Hepatocyte (in vitro differentiated cells): Measurements from ENCODE around the gene TNK2. TPM values are rescaled to one million over a fixed set of nuclear protein-coding genes. Genes with fewer than 3 reads are reported as not detected.
"Not testable (repeated sequence)": the region's sequence is repeated elsewhere in the genome, so short reads cannot be mapped to it uniquely, and the experiment has no call there.

Experiments used
- DNase-seq: peaks from one replicate; pipeline ENCODE4 v3.0.0-alpha.2; 2016; ENCODE audit warnings: low spot score
- H2AFZ ChIP-seq: fragments of 200-600 bp; sonication (generic); 2 replicates; pipeline ENCODE4 v1.6.0; 2016; ENCODE audit warnings: antibody characterized with exemption, mild to moderate bottlenecking
- H3K27ac ChIP-seq: fragments of 200-600 bp; sonication (generic); 2 replicates; pipeline ENCODE4 v1.5.1; 2016; ENCODE audit warnings: mild to moderate bottlenecking
- H3K27me3 ChIP-seq: fragments of 200-600 bp; sonication (generic); 2 replicates; pipeline ENCODE4 v1.6.1; 2016
- H3K36me3 ChIP-seq: fragments of 200-600 bp; sonication (generic); replicated peaks from 2 replicates; pipeline ENCODE4 v1.5.1; 2016; ENCODE audit warnings: low read depth; ENCODE audit not compliant: insufficient read depth
- H3K4me1 ChIP-seq: fragments of 200-600 bp; sonication (generic); 2 replicates; pipeline ENCODE4 v1.5.1; 2016; ENCODE audit warnings: mild to moderate bottlenecking, moderate library complexity; ENCODE audit not compliant: insufficient read depth
- H3K4me2 ChIP-seq: fragments of 200-600 bp; sonication (generic); 2 replicates; pipeline ENCODE4 v1.6.0; 2016
- H3K4me3 ChIP-seq: fragments of 200-600 bp; sonication (generic); 2 replicates; pipeline ENCODE4 v1.5.1; 2016; ENCODE audit warnings: mild to moderate bottlenecking
- H3K79me2 ChIP-seq: fragments of 200-600 bp; sonication (generic); 2 replicates; pipeline ENCODE4 v1.6.0; 2017; ENCODE audit warnings: mild to moderate bottlenecking
- H3K9me2 ChIP-seq: fragments of 200-600 bp; sonication (generic); replicated peaks from 2 replicates; pipeline ENCODE4 v1.6.0; 2017; ENCODE audit warnings: mild to moderate bottlenecking; ENCODE audit not compliant: insufficient read depth
- H3K9me3 ChIP-seq: fragments of 200-600 bp; sonication (generic); 2 replicates; pipeline ENCODE4 v1.5.1; 2016; ENCODE audit warnings: low read depth, mild to moderate bottlenecking
- H4K20me1 ChIP-seq: fragments of 200-600 bp; sonication (generic); 2 replicates; pipeline ENCODE4 v1.6.0; 2016; ENCODE audit warnings: mild to moderate bottlenecking; ENCODE audit not compliant: insufficient read depth, poor library complexity, severe bottlenecking
- CTCF ChIP-seq: fragments of 200-600 bp; sonication (generic); IDR thresholded peaks from 2 replicates; pipeline ENCODE4 v1.5.1; 2016; ENCODE audit warnings: antibody characterized with exemption, mild to moderate bottlenecking; ENCODE audit not compliant: poor library complexity
- EZH2 ChIP-seq: fragments of 200-600 bp; sonication (generic); IDR thresholded peaks from 2 replicates; pipeline ENCODE4 v1.6.1; 2016; ENCODE audit warnings: antibody characterized with exemption, mild to moderate bottlenecking, borderline replicate concordance
- EZH2phosphoT487 ChIP-seq: fragments of 200-600 bp; sonication (generic); IDR thresholded peaks from one replicate; pipeline ENCODE4 v1.6.1; 2018; ENCODE audit warnings: antibody characterized with exemption, mild to moderate bottlenecking, low read depth, moderate library complexity; ENCODE audit not compliant: unreplicated experiment, severe bottlenecking
- WGBS: methylation state at CpG from one replicate; pipeline ENCODE4 v1.1.6; 2016; ENCODE audit warnings: low lambda C conversion rate; ENCODE audit errors: missing lambda C conversion rate; 5-methylcytosine and 5-hydroxymethylcytosine counted together
- polyA plus RNA-seq: library from polyadenylated mRNA; unstranded; fragments of >200 nt; fragmentation: Nextera tagmentation; extraction: Ambion mirVana; gene quantifications from 2 replicates; pipeline ENCODE4 v1.2.1, GENCODE V29; 2016
- total RNA-seq: library from RNA; depleted of rRNA; stranded (reverse); fragments of >200 nt; gene quantifications from 2 replicates; pipeline ENCODE4 v1.2.3, GENCODE V29; 2014

The TNK2 gene
- total and polyA plus RNA-seq, 2 experiments from 2014 or later: 5.9 to 11.6 TPM

DNA sequence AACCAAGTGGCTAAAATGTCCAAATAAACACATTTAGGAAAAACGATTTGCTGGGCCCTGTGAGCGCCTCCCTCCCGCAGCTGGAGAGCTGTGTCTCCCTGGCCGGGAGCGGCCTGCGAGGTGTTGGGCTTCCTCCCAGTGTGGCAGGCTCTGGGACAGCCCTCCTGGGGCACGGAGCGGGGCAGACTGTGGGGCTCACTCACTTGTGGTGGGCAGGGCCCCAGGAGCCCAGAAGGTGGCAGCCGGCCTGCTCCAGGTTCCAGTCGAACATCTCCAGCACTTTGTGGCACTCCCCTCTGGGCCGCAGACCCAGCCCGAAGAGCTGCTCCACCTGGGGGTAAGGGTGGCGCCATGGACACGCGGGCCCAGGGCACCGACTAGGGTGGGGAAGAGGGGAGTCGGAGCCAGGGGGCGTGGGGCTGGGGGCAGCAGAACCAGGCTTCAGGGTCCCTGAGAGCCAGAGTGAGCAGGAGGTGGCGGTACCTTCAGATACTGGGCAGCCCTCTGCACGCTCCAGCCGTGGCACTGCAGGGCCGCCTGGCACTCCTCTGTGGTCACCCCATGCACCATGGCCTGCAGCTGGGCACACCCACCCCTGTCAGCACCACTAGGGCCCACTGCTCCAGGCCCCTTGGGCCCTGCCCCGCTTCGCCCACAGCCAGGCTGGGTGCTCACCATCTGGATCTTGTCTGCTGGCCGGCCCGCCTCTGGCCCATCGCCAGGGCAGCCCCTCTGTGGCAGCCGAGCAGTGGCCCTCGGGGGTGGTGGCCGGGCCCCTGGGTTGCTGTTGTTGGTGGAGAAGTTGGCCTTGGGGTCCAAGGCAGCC, 41.5 kb downstream of the TNK2 start:
- Histone ChIP-seq H3K9me3 (no peaks in the 10 kb centered on the region), H3K27me3 (no peaks in the 10 kb centered on the region), H4K20me1 (no peaks in the 10 kb centered on the region), H3K9me2 (no peaks in the 10 kb centered on the region), H3K4me1 (no peaks in the 10 kb centered on the region), H3K4me2 (no peak overlapping the region), H3K4me3 (no peak overlapping the region), H3K27ac (no peak overlapping the region), H3K36me3 (no peaks in the 10 kb centered on the region), H3K79me2 (no peaks in the 10 kb centered on the region), H2AFZ (no peak overlapping the region)
- no peak for DNase-seq
- 95% methylated on average over 22 of the region's 30 CpGs for WGBS
- no peak for TF ChIP-seq EZH2phosphoT487
- no peak for TF ChIP-seq CTCF
- no peak for TF ChIP-seq EZH2

DNA sequence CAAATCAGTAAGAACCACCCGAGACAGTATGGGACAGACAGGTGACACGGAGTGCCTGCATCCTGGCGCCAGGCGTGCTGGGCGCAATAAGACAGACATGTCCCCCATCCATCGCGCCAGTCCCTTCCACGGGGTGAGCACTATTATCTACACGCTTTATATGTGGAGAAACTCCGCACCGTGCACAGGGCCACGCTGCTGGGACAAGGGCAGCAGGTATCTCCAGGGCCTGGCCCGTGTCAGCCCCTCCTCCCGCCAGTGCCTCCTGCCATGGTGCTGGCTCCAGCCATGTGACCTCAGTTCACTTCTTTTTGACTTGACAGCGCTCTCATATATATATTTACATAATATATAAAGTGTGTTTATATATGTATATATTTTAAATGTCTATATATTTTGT, 42.6 kb downstream of the TNK2 start:
- Histone ChIP-seq H4K20me1 (no peaks in the 10 kb centered on the region), H3K4me1 (no peaks in the 10 kb centered on the region), H3K4me2 (no peak overlapping the region), H3K79me2 (no peaks in the 10 kb centered on the region), H3K27ac (no peak overlapping the region), H3K36me3 (no peaks in the 10 kb centered on the region), H3K4me3 (no peak overlapping the region), H3K27me3 (no peaks in the 10 kb centered on the region), H3K9me3 (no peaks in the 10 kb centered on the region), H3K9me2 (no peaks in the 10 kb centered on the region), H2AFZ (no peak overlapping the region)
- 93% methylated on average over 15 of the region's 15 CpGs for WGBS
- no peak for TF ChIP-seq EZH2phosphoT487
- TF ChIP-seq CTCF: no peak
- no peak for TF ChIP-seq EZH2
- DNase-seq: no peak

DNA sequence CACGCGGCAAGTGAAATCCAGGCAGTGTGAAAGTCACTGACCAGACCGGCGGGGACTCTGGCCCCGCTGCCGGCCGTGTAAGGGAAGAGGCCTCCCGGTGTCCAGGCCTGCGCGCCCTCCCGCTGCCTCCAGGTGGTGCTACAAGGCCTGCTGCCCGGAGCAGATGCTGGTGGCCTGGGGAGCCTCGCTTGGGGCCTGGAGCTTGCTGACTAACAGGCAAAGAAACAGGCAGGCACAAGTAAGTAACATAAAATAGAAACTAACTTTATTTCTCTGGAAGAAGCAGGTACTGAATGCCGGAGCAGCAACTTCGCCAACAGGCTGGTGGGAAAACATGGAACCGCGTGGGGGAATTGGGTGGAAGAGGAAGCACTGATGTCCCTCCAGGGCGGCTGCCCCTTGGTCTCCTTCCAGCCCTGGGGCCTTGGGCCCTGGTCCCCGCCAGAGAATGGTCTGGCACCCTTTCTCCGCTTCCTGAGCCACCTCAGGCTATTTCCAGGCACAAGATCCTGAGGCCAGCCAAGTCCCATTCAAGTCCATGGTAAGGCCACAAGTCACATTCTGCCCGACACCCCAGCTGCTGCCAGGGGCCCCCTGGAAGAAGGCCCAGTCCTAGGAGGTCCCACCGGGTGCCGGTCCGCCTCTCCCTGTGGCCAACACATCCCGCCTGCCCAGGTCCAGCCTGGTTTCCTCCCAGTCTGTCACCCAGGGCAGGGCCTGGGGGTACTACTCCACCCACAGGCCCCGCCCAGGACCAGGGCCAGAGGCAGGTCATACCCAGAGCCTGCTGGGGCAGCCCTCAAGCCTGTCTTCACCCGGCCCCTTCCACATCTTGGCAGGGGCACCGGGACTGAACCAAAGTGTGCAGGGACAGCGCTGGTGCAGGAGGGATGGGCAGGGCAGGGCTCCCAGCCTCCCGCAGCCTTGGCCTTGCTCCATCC, 45.0 kb downstream of the TNK2 start:
- no peak overlapping the region for H2AFZ ChIP-seq
- DNase-seq: peak; percentile 93
- 54% methylated on average over 30 of the region's 30 CpGs for WGBS
- no peak overlapping the region for H3K4me2 ChIP-seq
- H3K9me3 ChIP-seq: no peaks in the 10 kb centered on the region
- no peaks in the 10 kb centered on the region for H3K9me2 ChIP-seq
- H3K4me1 ChIP-seq: no peaks in the 10 kb centered on the region
- no peaks in the 10 kb centered on the region for H3K36me3 ChIP-seq
- no peak overlapping the region for H3K27ac ChIP-seq
- H3K4me3 ChIP-seq: no peak overlapping the region
- H3K27me3 ChIP-seq: no peaks in the 10 kb centered on the region
- no peaks in the 10 kb centered on the region for H4K20me1 ChIP-seq
- no peaks in the 10 kb centered on the region for H3K79me2 ChIP-seq
- TF ChIP-seq CTCF (peak; percentile 87), EZH2phosphoT487 (no peak), EZH2 (no peak)

DNA sequence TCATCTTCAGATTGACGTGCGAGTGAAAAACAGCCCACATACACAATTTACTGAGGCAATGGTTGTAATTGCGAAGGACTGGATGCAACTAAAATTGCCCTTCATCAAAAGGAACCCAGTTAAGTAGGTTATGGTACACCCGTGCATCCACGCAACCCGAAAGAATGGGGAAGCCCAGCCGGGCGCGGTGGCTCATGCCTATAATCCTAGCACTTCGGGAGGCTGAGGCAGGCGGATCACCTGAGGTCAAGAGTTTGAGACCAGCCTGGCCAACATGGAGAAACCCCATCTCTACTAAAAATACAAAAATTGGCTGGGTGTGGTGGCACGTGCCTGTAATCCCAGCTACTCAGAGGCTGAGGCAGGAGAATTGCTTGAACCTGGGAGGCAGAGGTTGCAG, 46.0 kb downstream of the TNK2 start:
- H4K20me1 ChIP-seq, H3K79me2 ChIP-seq, H3K9me3 ChIP-seq, H3K36me3 ChIP-seq, H3K9me2 ChIP-seq, H3K4me1 ChIP-seq, H2AFZ ChIP-seq, H3K4me2 ChIP-seq, DNase-seq, H3K27me3 ChIP-seq, H3K27ac ChIP-seq, H3K4me3 ChIP-seq: not testable (repeated sequence)
- 96% methylated on average over 12 of the region's 12 CpGs for WGBS
